NB4 (cell line): ENCODE results near the gene B3GNT2.

Source experiments
- CTCF ChIP-seq: IDR thresholded peaks from one replicate; pipeline ENCODE4 v1.5.1; 2012; ENCODE audit warnings: low read depth, low read length
- POLR2A ChIP-seq: IDR thresholded peaks from 2 replicates; pipeline ENCODE4 v1.6.1; 2011; ENCODE audit warnings: mild to moderate bottlenecking; ENCODE audit not compliant: insufficient read length; ENCODE audit errors: extremely low read depth

- TF ChIP-seq CTCF: no peak
- no peak for TF ChIP-seq POLR2A
These were observed 20.2 kb upstream of the B3GNT2 start for GRCh38 chr2:62175728-62176127.
